Pancreas (tissue), 10 donors: Measurements from ENCODE around the gene TTLL3. TPM values are rescaled to one million over a fixed set of nuclear protein-coding genes. Genes with fewer than 3 reads are reported as not detected.

ENCODE experiments used
- ATAC-seq, 4 donors: fragments of 200-7000 bp; cut with Tn5 transposase; one replicate each; pipeline versions ENCODE4 v1.8.0 to v1.9.1; 2020; ENCODE audit warnings: mild to moderate bottlenecking in 4 of 4, moderate library complexity in 4 of 4
- DNase-seq, 6 donors: peaks; one replicate each; pipeline ENCODE4 v3.0.0-alpha.2; 2020
- FAIRE-seq: peaks from 2 replicates; lab custom pipeline; 2012; peaks lifted over from hg19 to GRCh38; lab: Jason Lieb, UNC
- H3K27ac ChIP-seq, 4 donors: fragments of 200-600 bp; sonication (generic); 1 replicate in 3 of 4; 2 replicates in 1 of 4; pipeline versions ENCODE4 v1.5.0 to v1.8.0; 2020
- H3K27me3 ChIP-seq, 4 donors: fragments of 200-600 bp; one replicate each; pipeline ENCODE4 v1.8.0; 2021
- H3K36me3 ChIP-seq, 3 donors: fragments of 200-600 bp; sonication (generic) in 1 of 3; one replicate each; pipeline versions ENCODE4 v1.5.0 to v1.8.0; 2020 to 2021
- H3K4me1 ChIP-seq, 3 donors: fragments of 200-600 bp; one replicate each; pipeline ENCODE4 v1.8.0; 2021
- H3K4me3 ChIP-seq, 4 donors: fragments of 200-600 bp; sonication (generic) in 2 of 4; one replicate each; pipeline versions ENCODE4 v1.5.0 to v1.8.0; 2020 to 2021
- H3K9me3 ChIP-seq, 4 donors: fragments of 200-600 bp; one replicate each; pipeline ENCODE4 v1.8.0; 2021
- CTCF ChIP-seq, 4 donors: fragments of 200-600 bp; sonication (generic) in 3 of 4; IDR thresholded peaks; one replicate each; pipeline versions ENCODE4 v1.5.0 to v1.8.0; 2021; ENCODE audit warnings: antibody characterized with exemption in 4 of 4
- WGBS, 2 donors: extraction: QIAGEN DNeasy Blood & Tissue Kit; methylation state at CpG; one replicate each; pipeline ENCODE4 v1.1.7; 2013; 5-methylcytosine and 5-hydroxymethylcytosine counted together
- intact Hi-C, 3 donors: fragments of 100-400 bp; cut with DNase I; formaldehyde crosslinking; loops; one replicate each; pipeline versions ENCODE4 v1.11.1 to v1.14.2; 2022
- polyA plus RNA-seq, 2 donors: library from polyadenylated mRNA; stranded (reverse); fragments of 200-250 nt; gene quantifications; one replicate each; pipeline ENCODE4 v1.2.3, GENCODE V29; 2013
- total RNA-seq, 6 donors: library from RNA; stranded (reverse); fragmentation: NEBNext Ultra II Directional in 4 of 6; extraction: Animal tissue kit (Norgen Biotek cat#: 25700) in 4 of 6; gene quantifications; one replicate each; pipeline versions ENCODE4 v1.2.1 to v1.2.4, GENCODE V29; 2021 to 2023
- donor health status: healthy with polysubstance abuse.
- donor health status: DM: no; HTN: no; CAD: no; lungs with moderate emphysema.
- donor health status: DM: no; HTN: no; CAD: no.
- donor health status: control.
- donor health status: control.
- donor health status: Bipolar disorder and iron deficiency.
- donor health status: DM: yes; HTN: yes; CAD: no.
- donor health status: DM: no; HTN: no; CAD: no.
- donor health status: DM: no; HTN: no; CAD: no.
- donor health status: DM: yes; HTN: yes; CAD: no.

The TTLL3 gene
- total and polyA plus RNA-seq, 8 donors: 9.2 to 104 (median 19.6) TPM

- intact Hi-C loops: no loop called here
- 58 to 68% methylated on average over 2 of the region's 2 CpGs for WGBS, 2 donors
- no peaks in the 10 kb centered on the region for H3K27me3 ChIP-seq
- no peak overlapping the region for H3K4me3 ChIP-seq
- peak in 2 of 4 donors; percentile 48 for ATAC-seq
- no peaks in the 10 kb centered on the region for H3K36me3 ChIP-seq
- H3K9me3 ChIP-seq: no peaks in the 10 kb centered on the region
- H3K4me1 ChIP-seq: no peaks in the 10 kb centered on the region
- no peak overlapping the region for H3K27ac ChIP-seq
- no peak for DNase-seq
- no peak for TF ChIP-seq CTCF (IDR thresholded peaks at IDR 0.05)
- no peak for FAIRE-seq
These were observed 10.9 kb downstream of the TTLL3 start for GRCh38 chr3:9820946-9821345.

GRCh38 chr3:9825451-9826040, 15.5 kb downstream of the TTLL3 start:
- ATAC-seq: no peak
- Histone ChIP-seq H3K9me3 (no peaks in the 10 kb centered on the region), H3K36me3 (no peaks in the 10 kb centered on the region), H3K4me3 (no peak overlapping the region), H3K4me1 (no peaks in the 10 kb centered on the region), H3K27ac (no peak overlapping the region), H3K27me3 (no peaks in the 10 kb centered on the region)
- intact Hi-C loops: no loop called here
- 50 to 57% methylated on average over 14 of the region's 14 CpGs for WGBS, 2 donors
- DNase-seq: no peak
- TF ChIP-seq CTCF (IDR thresholded peaks at IDR 0.05): no peak
- no peak for FAIRE-seq

GRCh38 chr3:9826815-9827573, 16.9 kb downstream of the TTLL3 start:
- ATAC-seq (peak; percentile 40 to 78 (median 70)), FAIRE-seq (no peak)
- H3K4me3 ChIP-seq: no peak overlapping the region

GRCh38 chr3:9828801-9829755, 19.0 kb downstream of the TTLL3 start:
- no peaks in the 10 kb centered on the region for H3K27me3 ChIP-seq
- no peak for FAIRE-seq
- intact Hi-C loops: no loop called here
- WGBS, 2 donors: 87 to 90% methylated on average over 17 of the region's 17 CpGs
- no peaks in the 10 kb centered on the region for H3K4me1 ChIP-seq
- no peak overlapping the region for H3K4me3 ChIP-seq
- no peak overlapping the region for H3K27ac ChIP-seq
- ATAC-seq: no peak
- TF ChIP-seq CTCF (IDR thresholded peaks at IDR 0.05): no peak
- DNase-seq: no peak
- H3K36me3 ChIP-seq: no peaks in the 10 kb centered on the region
- no peaks in the 10 kb centered on the region for H3K9me3 ChIP-seq

More at GRCh38 chr3:9826815-9827573, 16.9 kb downstream of the TTLL3 start:
- Histone ChIP-seq H3K9me3 (no peaks in the 10 kb centered on the region), H3K4me1 (no peaks in the 10 kb centered on the region), H3K36me3 (no peaks in the 10 kb centered on the region), H3K27ac (no peak overlapping the region), H3K27me3 (no peaks in the 10 kb centered on the region)
- no peak for DNase-seq
- intact Hi-C loops: no loop called here
- TF ChIP-seq CTCF (IDR thresholded peaks at IDR 0.05): peak in 2 of 4 donors; percentile 8 to 13
- 63 to 66% methylated on average over 20 of the region's 20 CpGs for WGBS, 2 donors
